Adrenal gland (tissue), 12 donors: Measurements from ENCODE around the gene PTPRN2. TPM values are rescaled to one million over a fixed set of nuclear protein-coding genes. Genes with fewer than 3 reads are reported as not detected.

Experiments
- DNase-seq, 7 donors: peaks; one replicate each; pipeline ENCODE4 v3.0.0-alpha.2; 2019 to 2020
- H3K27ac ChIP-seq, 5 donors: fragments of 200-600 bp; sonication (generic) in 4 of 5; 1 replicate in 3 of 5; 2 replicates in 2 of 5; pipeline versions ENCODE4 v1.5.1 to v1.8.0; 2016 to 2020; ENCODE audit warnings: mild to moderate bottlenecking in 1 of 5
- H3K27me3 ChIP-seq: fragments of 200-600 bp; 2 replicates; pipeline ENCODE4 v1.8.0; 2021
- H3K36me3 ChIP-seq, 2 donors: fragments of 200-600 bp; replicated peaks in 1 of 2; 1 replicate in 1 of 2; 2 replicates in 1 of 2; pipeline versions ENCODE4 v1.5.1 to v1.8.0; 2018 to 2022
- H3K4me1 ChIP-seq, 2 donors: fragments of 200-600 bp; replicated peaks in 1 of 2; 1 replicate in 1 of 2; 2 replicates in 1 of 2; pipeline versions ENCODE4 v1.5.1 to v1.8.0; 2018 to 2021
- H3K4me3 ChIP-seq, 4 donors: fragments of 200-600 bp; sonication (generic) in 3 of 4; one replicate each; pipeline ENCODE4 v1.5.1; 2016 to 2018
- H3K9me3 ChIP-seq, 3 donors: fragments of 200-600 bp; sonication (generic) in 1 of 3; replicated peaks in 1 of 3; 1 replicate in 2 of 3; 2 replicates in 1 of 3; pipeline versions ENCODE4 v1.5.1 to v1.8.0; 2016 to 2021
- POLR2A ChIP-seq, 2 donors: fragments of 450-650 bp; IDR thresholded peaks; one replicate each; pipeline ENCODE4 v1.6.1; 2017; ENCODE audit warnings: antibody characterized with exemption in 2 of 2, mild to moderate bottlenecking in 2 of 2, moderate library complexity in 1 of 2
- WGBS, 4 donors: extraction: QIAGEN DNeasy Blood & Tissue Kit in 2 of 4; methylation state at CpG; one replicate each; pipeline versions ENCODE4 v1.1.5 to v1.1.7; 2013 to 2017; 5-methylcytosine and 5-hydroxymethylcytosine counted together
- intact Hi-C, 2 donors: fragments of 100-400 bp; cut with DNase I; formaldehyde crosslinking; loops; one replicate each; pipeline versions ENCODE4 v1.14.1 to v1.15.0; 2022 to 2023
- polyA plus RNA-seq, 3 donors: library from polyadenylated mRNA; stranded (reverse); fragments of 200-250 nt in 2 of 3; fragments of 350-450 nt in 1 of 3; fragmentation: Illumina TruSeq in 1 of 3; extraction: RNeasy Lipid Tissue Mini Kit (QIAGEN cat#74804) in 1 of 3; gene quantifications; one replicate each; pipeline ENCODE4 v1.2.3, GENCODE V29; 2013 to 2014
- total RNA-seq, 9 donors: library from RNA; depleted of rRNA in 4 of 9; stranded (reverse); fragments of >200 nt in 4 of 9; fragments of 120-200 nt in 1 of 9; fragmentation: NEBNext Ultra II Directional in 1 of 9; extraction: Animal tissue kit (Norgen Biotek cat#: 25700) in 1 of 9; gene quantifications; one replicate each; pipeline versions ENCODE4 v1.1.0 to v1.2.4, GENCODE V29; 2013 to 2023
- TF ChIP-seq, protein P1 (sequence below), 6 experiments: fragments of 450-650 bp in 4 of 6; fragments of 200-600 bp in 2 of 6; sonication (generic) in 1 of 6; IDR thresholded peaks; 1 replicate in 5 of 6; 2 replicates in 1 of 6; pipeline versions ENCODE4 v1.5.1 to v1.8.0; 2016 to 2021; ENCODE audit warnings: antibody characterized with exemption in 6 of 6, mild to moderate bottlenecking in 2 of 6, moderate library complexity in 1 of 6
- donor health status: healthy with polysubstance abuse.
- donor health status: Bipolar disorder and iron deficiency.
- donor health status: DM: yes; HTN: yes; CAD: no.
- donor health status: DM: no; HTN: no; CAD: no.
- donor health status: DM: no; HTN: no; CAD: no.
- donor health status: DM: yes; HTN: yes; CAD: no.

The PTPRN2 gene
- total and polyA plus RNA-seq, 12 donors, result 2.2 to 16.2 (median 3.4) TPM

GRCh38 chr7:157869793-157870192 is 717.8 kb downstream of the PTPRN2 start:
- 92 to 98% (median 96%) methylated on average over 4 of the region's 4 CpGs for WGBS, 4 donors
- no peak overlapping the region for H3K4me3 ChIP-seq

GRCh38 chr7:157867685-157868305 is 719.8 kb downstream of the PTPRN2 start:
- Histone ChIP-seq H3K27ac (no peak overlapping the region), H3K9me3 (no peaks in the 10 kb centered on the region), H3K36me3 (no peaks in the 10 kb centered on the region), H3K27me3 (no peaks in the 10 kb centered on the region), H3K4me3 (no peak overlapping the region), H3K4me1 (no peaks in the 10 kb centered on the region)
- 91 to 94% (median 93%) methylated on average over 5 to 15 of the region's 15 CpGs for WGBS, 4 donors
- no peak for DNase-seq
- intact Hi-C loops, result no loop called here
- TF ChIP-seq POLR2A (IDR thresholded peaks at IDR 0.05), result no peak
- TF ChIP-seq, protein P1, sequence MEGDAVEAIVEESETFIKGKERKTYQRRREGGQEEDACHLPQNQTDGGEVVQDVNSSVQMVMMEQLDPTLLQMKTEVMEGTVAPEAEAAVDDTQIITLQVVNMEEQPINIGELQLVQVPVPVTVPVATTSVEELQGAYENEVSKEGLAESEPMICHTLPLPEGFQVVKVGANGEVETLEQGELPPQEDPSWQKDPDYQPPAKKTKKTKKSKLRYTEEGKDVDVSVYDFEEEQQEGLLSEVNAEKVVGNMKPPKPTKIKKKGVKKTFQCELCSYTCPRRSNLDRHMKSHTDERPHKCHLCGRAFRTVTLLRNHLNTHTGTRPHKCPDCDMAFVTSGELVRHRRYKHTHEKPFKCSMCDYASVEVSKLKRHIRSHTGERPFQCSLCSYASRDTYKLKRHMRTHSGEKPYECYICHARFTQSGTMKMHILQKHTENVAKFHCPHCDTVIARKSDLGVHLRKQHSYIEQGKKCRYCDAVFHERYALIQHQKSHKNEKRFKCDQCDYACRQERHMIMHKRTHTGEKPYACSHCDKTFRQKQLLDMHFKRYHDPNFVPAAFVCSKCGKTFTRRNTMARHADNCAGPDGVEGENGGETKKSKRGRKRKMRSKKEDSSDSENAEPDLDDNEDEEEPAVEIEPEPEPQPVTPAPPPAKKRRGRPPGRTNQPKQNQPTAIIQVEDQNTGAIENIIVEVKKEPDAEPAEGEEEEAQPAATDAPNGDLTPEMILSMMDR (IDR thresholded peaks at IDR 0.05), result no peak

More at GRCh38 chr7:157869793-157870192, 717.8 kb downstream of the PTPRN2 start:
- H3K9me3 ChIP-seq, result no peaks in the 10 kb centered on the region
- no peaks in the 10 kb centered on the region for H3K36me3 ChIP-seq
- no peaks in the 10 kb centered on the region for H3K4me1 ChIP-seq
- H3K27me3 ChIP-seq, result no peaks in the 10 kb centered on the region
- intact Hi-C loops, result no loop called here
- TF ChIP-seq, protein P1 (IDR thresholded peaks at IDR 0.05), result no peak
- no peak overlapping the region for H3K27ac ChIP-seq
- no peak for DNase-seq

- WGBS, 4 donors, result 87 to 93% (median 90%) methylated on average over 6 to 29 of the region's 29 CpGs
- Histone ChIP-seq H3K27ac (no peak overlapping the region), H3K9me3 (no peaks in the 10 kb centered on the region), H3K4me3 (no peak overlapping the region), H3K36me3 (no peaks in the 10 kb centered on the region), H3K27me3 (no peaks in the 10 kb centered on the region), H3K4me1 (no peaks in the 10 kb centered on the region)
- TF ChIP-seq, protein P1 (IDR thresholded peaks at IDR 0.05), result no peak
- no peak for TF ChIP-seq POLR2A (IDR thresholded peaks at IDR 0.05)
- intact Hi-C loops, result no loop called here
- no peak for DNase-seq
Measured at GRCh38 chr7:157866336-157866924, 721.2 kb downstream of the PTPRN2 start.

GRCh38 chr7:157865351-157866165 is 722.1 kb downstream of the PTPRN2 start:
- TF ChIP-seq, protein P1 (IDR thresholded peaks at IDR 0.05), result no peak
- no peak for TF ChIP-seq POLR2A (IDR thresholded peaks at IDR 0.05)
- Histone ChIP-seq H3K4me3 (no peak overlapping the region), H3K27me3 (no peaks in the 10 kb centered on the region), H3K9me3 (no peaks in the 10 kb centered on the region), H3K27ac (no peak overlapping the region), H3K4me1 (no peaks in the 10 kb centered on the region), H3K36me3 (no peaks in the 10 kb centered on the region)
- intact Hi-C loops, result no loop called here
- DNase-seq, result no peak
- WGBS, 4 donors, result 79 to 88% (median 82%) methylated on average over 14 to 27 of the region's 27 CpGs
